SK-N-MC (cell line): Measurements from ENCODE around the gene ISY1.

Source experiments
- EZH2 ChIP-seq: fragments of 200-600 bp; sonication (generic); IDR thresholded peaks from one replicate; pipeline ENCODE4 v1.6.1; 2017; ENCODE audit warnings: antibody characterized with exemption
- POLR2AphosphoS5 ChIP-seq: IDR thresholded peaks from 2 replicates; pipeline ENCODE4 v1.6.1; 2012; ENCODE audit warnings: mild to moderate bottlenecking, low read depth, low read length, borderline replicate concordance

DNA sequence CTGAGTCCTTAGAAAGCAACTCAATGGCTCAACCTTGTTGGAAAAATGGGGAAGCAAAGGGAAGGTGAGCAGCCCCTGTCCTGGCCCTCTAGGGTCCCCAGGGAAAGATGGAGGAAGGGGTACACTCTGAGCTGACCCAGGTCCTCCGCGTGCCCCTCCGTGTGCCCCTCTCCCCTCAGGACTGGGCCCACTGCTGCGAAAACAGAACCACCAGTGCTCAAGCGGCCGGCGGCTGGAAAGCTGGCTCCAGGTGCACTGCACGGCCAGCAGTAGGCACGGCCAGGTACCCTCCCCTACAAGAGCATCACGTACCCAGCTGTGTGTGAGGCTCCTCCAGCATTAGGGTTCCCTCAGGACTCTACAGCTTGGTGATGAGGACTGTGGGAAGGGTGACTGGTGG, 65.6 kb downstream of the ISY1 start:
- TF ChIP-seq POLR2AphosphoS5 (no peak), EZH2 (no peak)
